ENCODE results near the gene DNASE2. TPM values are rescaled to one million over a fixed set of nuclear protein-coding genes. Genes with fewer than 3 reads are reported as not detected.

DNASE2 gene
- total RNA-seq, 1 experiment from 2014 or later, result 23.8 TPM

GRCh38 chr19:12833738-12834565 lies 47.3 kb downstream of the DNASE2 start:
- peaks cover 43% of the 10 kb centered on the region for H3K27me3 Mint-ChIP-seq (ENCODE audit: low read depth)

More at GRCh38 chr19:12833738-12834565, 47.3 kb downstream of the DNASE2 start:
- H2BK20ac ChIP-seq (ENCODE audit: low read depth, low read length, poor library complexity, severe bottlenecking), result no peak overlapping the region
- H3K4me1 ChIP-seq (ENCODE audit: insufficient read depth, low read length), result no peaks in the 10 kb centered on the region; the same call in 1 of the 2 replicates
- no peak overlapping the region; the same call in 1 of the 2 replicates for H3K14ac ChIP-seq (ENCODE audit: insufficient read depth, low read length)
- H3K18ac ChIP-seq (ENCODE audit: insufficient read length, low read depth, low read length), result no peak overlapping the region
- no peak overlapping the region for H4K8ac ChIP-seq (replicated peaks; ENCODE audit: insufficient read length, low read depth, low read length)
- no peak overlapping the region for H3T11ph ChIP-seq (ENCODE audit: low read length)
- no peak overlapping the region for H3K23ac ChIP-seq (ENCODE audit: insufficient read length, low read depth, low read length)
- H3K27me3 ChIP-seq (ENCODE audit: insufficient read depth, low read length), result peaks cover 3% of the 10 kb centered on the region; the same call in 1 of the 2 replicates
- H2BK15ac ChIP-seq (ENCODE audit: low read depth, low read length), result no peak overlapping the region
- H3K9me3 ChIP-seq (ENCODE audit: control insufficient read depth, low read depth, low read length), result no peaks in the 10 kb centered on the region
- WGBS (ENCODE audit: extremely low coverage, insufficient read length, low lambda C conversion rate), result no CpG with 5 or more reads among the region's 87 CpGs
- H4K5ac ChIP-seq (ENCODE audit: insufficient read length, low read depth, low read length), result no peak overlapping the region
- H4K91ac ChIP-seq (ENCODE audit: insufficient read length, low read depth, low read length), result no peak overlapping the region
- Mint-ChIP-seq H3K4me1 (peaks cover 26 to 34% of the 10 kb centered on the region in 2 experiments), H3K4me3 (peak overlapping the region; percentile 68 to 90), H3K27ac (no peak overlapping the region), H3K9me3 (no peaks in the 10 kb centered on the region; a peak in 1 of 5 replicates), H3K36me3 (ENCODE audit: insufficient read depth in 1 of 3, low read depth in 3 of 3) (no peaks in the 10 kb centered on the region; a peak in 1 of 7 replicates)
- no peak overlapping the region for H3K9ac ChIP-seq (ENCODE audit: extremely low read depth, insufficient read length, low read length)
- H2AK5ac ChIP-seq (ENCODE audit: insufficient read length, low read length), result no peak overlapping the region
- DNase-seq, result peak; percentile 70
- H2BK120ac ChIP-seq (ENCODE audit: low read depth, low read length, poor library complexity, severe bottlenecking), result no peak overlapping the region
- no peaks in the 10 kb centered on the region for H4K20me1 ChIP-seq (ENCODE audit: control insufficient read depth, insufficient read depth, insufficient read length)
- H3K4me2 ChIP-seq (ENCODE audit: insufficient read depth, insufficient read length, low read length), result peak overlapping the region; percentile 76
- peaks cover 10% of the 10 kb centered on the region for H3K23me2 ChIP-seq (ENCODE audit: insufficient read length, low read depth, low read length, poor library complexity, severe bottlenecking)
- H2BK5ac ChIP-seq (ENCODE audit: insufficient read length, low read length), result no peak overlapping the region
- no peaks in the 10 kb centered on the region for H3K79me1 ChIP-seq (ENCODE audit: insufficient read depth, low read depth, low read length, poor library complexity, severe bottlenecking)
- no peak overlapping the region for H3K56ac ChIP-seq (ENCODE audit: insufficient read length, low read depth, low read length)
- H3K27ac ChIP-seq (ENCODE audit: insufficient read length, low read depth, low read length), result no peak overlapping the region
- H3K79me2 ChIP-seq (ENCODE audit: insufficient read depth, low read length), result no peaks in the 10 kb centered on the region
- no peak overlapping the region for H3K4ac ChIP-seq (ENCODE audit: low read depth, low read length)
- H2BK12ac ChIP-seq (ENCODE audit: insufficient read length, low read depth, low read length), result no peak overlapping the region
- TF ChIP-seq CTCF (conservative IDR thresholded peaks at IDR 0.05), result no peak; the same call in 2 of the 3 replicates
- H2AFZ ChIP-seq (ENCODE audit: low read length), result no peak overlapping the region

Measured in H9 (cell line).